Upper lobe of left lung (tissue), 4 donors: ENCODE results near the gene PRR20E.
"Not testable (repeated sequence)": the region's sequence is repeated elsewhere in the genome, so short reads cannot be mapped to it uniquely, and the experiment has no call there.

Experiments
- POLR2A ChIP-seq, 4 donors: fragments of 450-650 bp; IDR thresholded peaks; one replicate each; pipeline ENCODE4 v1.5.1; 2016 to 2017; ENCODE audit warnings: antibody characterized with exemption in 4 of 4, mild to moderate bottlenecking in 2 of 4
- POLR2AphosphoS5 ChIP-seq, 2 donors: sonication (generic); formaldehyde crosslinking; IDR thresholded peaks; one replicate each; pipeline ENCODE4 v1.5.1; 2017; ENCODE audit warnings: antibody characterized with exemption in 2 of 2
- TF ChIP-seq, protein P1 (sequence below), 6 experiments: fragments of 450-650 bp in 4 of 6; fragments of 200-600 bp in 2 of 6; sonication (generic) in 2 of 6; IDR thresholded peaks; one replicate each; pipeline ENCODE4 v1.5.1; 2016 to 2019; ENCODE audit warnings: antibody characterized with exemption in 6 of 6

DNA sequence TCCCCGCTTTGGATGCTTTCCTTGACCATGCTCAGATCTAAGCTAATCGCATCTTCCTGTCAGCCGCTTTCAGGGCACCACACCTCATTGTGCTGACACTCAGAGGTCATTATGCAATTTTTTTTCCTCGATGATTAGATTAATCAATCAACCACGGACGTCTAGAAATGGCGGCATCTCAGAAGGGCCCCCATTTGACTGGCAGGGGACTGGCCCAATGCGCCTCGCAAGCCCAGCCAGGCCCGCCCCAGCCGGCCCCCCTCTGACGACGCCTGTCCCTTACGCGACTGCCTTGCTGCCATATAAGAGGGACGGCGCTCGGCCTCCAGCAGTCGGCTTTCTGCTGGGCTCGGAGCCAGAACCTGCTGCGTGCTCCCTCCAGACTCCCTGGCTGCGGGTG, 19.8 kb upstream of the PRR20E start, which contains the start of gene PRR20B:
- TF ChIP-seq, protein P1, sequence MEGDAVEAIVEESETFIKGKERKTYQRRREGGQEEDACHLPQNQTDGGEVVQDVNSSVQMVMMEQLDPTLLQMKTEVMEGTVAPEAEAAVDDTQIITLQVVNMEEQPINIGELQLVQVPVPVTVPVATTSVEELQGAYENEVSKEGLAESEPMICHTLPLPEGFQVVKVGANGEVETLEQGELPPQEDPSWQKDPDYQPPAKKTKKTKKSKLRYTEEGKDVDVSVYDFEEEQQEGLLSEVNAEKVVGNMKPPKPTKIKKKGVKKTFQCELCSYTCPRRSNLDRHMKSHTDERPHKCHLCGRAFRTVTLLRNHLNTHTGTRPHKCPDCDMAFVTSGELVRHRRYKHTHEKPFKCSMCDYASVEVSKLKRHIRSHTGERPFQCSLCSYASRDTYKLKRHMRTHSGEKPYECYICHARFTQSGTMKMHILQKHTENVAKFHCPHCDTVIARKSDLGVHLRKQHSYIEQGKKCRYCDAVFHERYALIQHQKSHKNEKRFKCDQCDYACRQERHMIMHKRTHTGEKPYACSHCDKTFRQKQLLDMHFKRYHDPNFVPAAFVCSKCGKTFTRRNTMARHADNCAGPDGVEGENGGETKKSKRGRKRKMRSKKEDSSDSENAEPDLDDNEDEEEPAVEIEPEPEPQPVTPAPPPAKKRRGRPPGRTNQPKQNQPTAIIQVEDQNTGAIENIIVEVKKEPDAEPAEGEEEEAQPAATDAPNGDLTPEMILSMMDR (IDR thresholded peaks at IDR 0.05): not testable (repeated sequence)
- not testable (repeated sequence) for TF ChIP-seq POLR2AphosphoS5, POLR2A (IDR thresholded peaks at IDR 0.05)
